NCI-H2227 treated with DMSO at 0.1 percent for 48 hours (cell line): ENCODE measurements around the gene ADARB2.
"Not testable (repeated sequence)": the region's sequence is repeated elsewhere in the genome, so short reads cannot be mapped to it uniquely, and the experiment has no call there.

Experiments
- DNase-seq: peaks from one replicate; lab custom pipeline; 2025; lab: John Stamatoyannopoulos, UW

Gene ADARB2

GRCh38 chr10:1255600-1256431, 481.5 kb downstream of the ADARB2 start:
- no peak for DNase-seq

- no peak for DNase-seq
Observed at GRCh38 chr10:1255118-1255517, 482.2 kb downstream of the ADARB2 start.

GRCh38 chr10:1253523-1254353, 483.6 kb downstream of the ADARB2 start:
- DNase-seq, result no peak

- no peak for DNase-seq
Observed at GRCh38 chr10:1251769-1252168, 485.6 kb downstream of the ADARB2 start.

GRCh38 chr10:1249142-1249920, 488.0 kb downstream of the ADARB2 start:
- peak; percentile 15 for DNase-seq

- DNase-seq, result not testable (repeated sequence)
Observed at GRCh38 chr10:1248262-1248630, 489.1 kb downstream of the ADARB2 start.

GRCh38 chr10:1247598-1248261, 489.6 kb downstream of the ADARB2 start:
- no peak for DNase-seq

GRCh38 chr10:1244493-1244892, 492.8 kb downstream of the ADARB2 start:
- no peak for DNase-seq

- DNase-seq, result no peak
Observed at GRCh38 chr10:1243486-1244234, 493.7 kb downstream of the ADARB2 start.

GRCh38 chr10:1242975-1243374, 494.4 kb downstream of the ADARB2 start:
- DNase-seq, result no peak

- no peak for DNase-seq
Observed at GRCh38 chr10:1241973-1242935, 495.1 kb downstream of the ADARB2 start.

GRCh38 chr10:1241322-1241890, 495.9 kb downstream of the ADARB2 start:
- DNase-seq, result no peak

- no peak for DNase-seq
Observed at GRCh38 chr10:1240341-1240775, 497.0 kb downstream of the ADARB2 start.

GRCh38 chr10:1233031-1233430, 504.3 kb downstream of the ADARB2 start:
- DNase-seq, result no peak

- DNase-seq, result no peak
Observed at GRCh38 chr10:1232164-1232911, 505.0 kb downstream of the ADARB2 start.

- DNase-seq, result no peak
Observed at GRCh38 chr10:1230592-1231275, 506.6 kb downstream of the ADARB2 start.

GRCh38 chr10:1230138-1230537, 507.2 kb downstream of the ADARB2 start:
- DNase-seq, result no peak

- no peak for DNase-seq
Observed at GRCh38 chr10:1229574-1229973, 507.8 kb downstream of the ADARB2 start.
